Measurements from ENCODE around the gene PALM2AKAP2.

The PALM2AKAP2 gene

GRCh38 chr9:109779711-109780452, at the start of gene PALM2AKAP2:
PALM2AKAP2 (plus strand) TSS chr9:109780198; CDS start chr9:109780489, 291 bp downstream.
- DNase-seq: peak; percentile 57

- DNase-seq: no peak
Observed at GRCh38 chr9:109730228-109730627, 49.8 kb upstream of the PALM2AKAP2 start.

DNA sequence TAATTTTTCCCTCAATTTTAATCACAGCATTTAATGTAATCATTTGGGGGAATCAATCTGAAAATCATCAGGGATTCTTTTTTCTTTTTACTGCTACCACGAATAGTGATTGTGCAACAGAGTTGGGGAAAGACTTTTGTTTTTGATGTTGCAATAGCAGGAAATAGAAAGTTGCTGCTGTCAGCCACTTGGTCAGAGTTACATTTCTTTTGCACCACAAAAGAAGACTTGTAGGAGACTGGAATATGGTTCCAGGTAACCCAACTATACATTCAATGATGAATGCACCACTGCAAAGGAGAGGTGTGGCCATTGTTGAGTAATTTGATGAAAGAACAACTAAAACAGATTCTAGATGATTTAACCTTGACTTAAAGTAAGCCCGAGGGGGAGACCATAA, 46.3 kb upstream of the PALM2AKAP2 start:
- DNase-seq: no peak

DNA sequence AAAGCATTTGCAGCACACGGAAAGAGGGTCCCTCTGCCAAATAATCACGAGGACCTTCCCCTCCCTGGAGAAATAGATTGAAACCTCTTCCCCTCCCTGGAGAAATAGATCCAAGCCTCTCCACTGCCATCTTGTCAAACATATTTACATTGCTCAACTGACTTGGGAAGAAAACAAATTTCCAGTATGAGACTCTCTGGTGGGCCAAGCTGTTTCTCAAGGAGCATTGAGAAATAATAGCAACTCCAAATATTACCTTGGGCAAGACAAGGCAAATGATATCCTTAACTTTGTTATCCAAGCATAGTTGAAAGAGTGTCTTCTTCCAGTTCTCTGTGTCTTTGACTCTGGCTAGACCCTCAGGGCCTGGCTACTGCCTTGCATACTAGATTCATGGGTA, 45.2 kb upstream of the PALM2AKAP2 start:
- DNase-seq: no peak

GRCh38 chr9:109735801-109736200, 44.2 kb upstream of the PALM2AKAP2 start:
- DNase-seq: no peak

GRCh38 chr9:109737295-109737694, 42.7 kb upstream of the PALM2AKAP2 start:
- no peak for DNase-seq

- DNase-seq: no peak
Observed at GRCh38 chr9:109739760-109740159, 40.2 kb upstream of the PALM2AKAP2 start.

- no peak for DNase-seq
Observed at GRCh38 chr9:109742776-109743348, 37.1 kb upstream of the PALM2AKAP2 start.

DNA sequence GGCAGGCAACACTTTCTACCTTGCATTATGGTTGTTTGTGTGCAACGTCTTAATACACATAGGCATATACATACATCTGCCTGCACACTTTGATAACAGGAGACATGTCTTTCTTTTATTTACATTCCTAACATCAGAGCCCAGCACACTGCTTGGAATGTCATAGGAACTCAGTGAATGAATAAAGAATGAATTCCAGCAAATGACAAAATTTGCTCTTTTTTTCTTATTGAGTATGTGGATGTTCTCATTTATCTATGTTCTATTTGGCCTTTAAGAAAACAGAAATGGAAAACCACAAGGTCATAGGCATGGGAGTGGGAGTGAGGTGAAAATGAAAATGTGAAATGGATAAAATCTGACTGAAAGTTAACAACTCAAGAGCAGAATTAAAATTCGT, 36.3 kb upstream of the PALM2AKAP2 start:
- no peak for DNase-seq

DNA sequence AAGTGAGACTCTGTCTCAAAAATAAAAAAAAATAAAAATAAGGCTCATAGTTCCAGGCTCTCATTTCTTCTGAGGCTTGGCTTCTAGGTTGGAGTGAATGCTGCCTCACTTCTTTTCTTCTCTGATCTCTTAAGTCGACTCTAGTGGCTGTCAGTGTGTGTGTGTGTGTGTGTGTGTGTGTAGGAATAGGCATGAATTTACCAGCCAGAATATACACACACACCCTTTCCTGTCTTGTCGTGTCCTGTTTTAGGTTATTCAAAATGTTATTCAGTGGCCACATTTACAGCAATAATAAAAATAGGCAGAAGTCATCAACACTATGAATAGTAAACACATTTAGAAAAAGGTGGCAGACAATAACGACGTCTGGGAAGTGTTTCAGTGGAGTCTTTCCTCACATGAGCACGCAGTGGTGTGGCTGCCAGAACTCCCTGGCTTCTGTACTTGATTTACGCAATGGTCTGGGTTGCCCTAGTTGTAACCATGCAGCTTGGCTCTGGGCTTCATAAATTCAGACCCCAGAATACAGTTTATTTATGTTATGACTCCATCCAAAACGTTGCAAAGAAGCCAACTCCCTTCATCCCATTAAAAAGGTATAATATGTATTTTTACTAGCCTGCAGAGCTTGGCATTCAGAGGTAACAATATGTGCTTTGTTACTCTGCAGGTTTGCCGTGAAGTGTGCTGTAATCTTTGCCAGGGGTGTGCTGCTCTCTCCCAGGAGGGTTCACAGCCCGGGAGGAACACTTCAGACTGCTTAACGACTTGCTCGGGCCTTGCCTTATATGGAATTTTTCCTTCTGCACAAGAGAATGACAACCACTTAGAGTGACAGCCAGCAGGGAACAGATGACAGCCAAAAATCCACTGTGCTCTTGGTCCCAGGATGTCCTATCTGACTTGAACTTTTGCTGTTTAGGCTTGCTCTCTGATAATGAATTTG, 34.4 kb upstream of the PALM2AKAP2 start:
- DNase-seq: peak; percentile 23

DNA sequence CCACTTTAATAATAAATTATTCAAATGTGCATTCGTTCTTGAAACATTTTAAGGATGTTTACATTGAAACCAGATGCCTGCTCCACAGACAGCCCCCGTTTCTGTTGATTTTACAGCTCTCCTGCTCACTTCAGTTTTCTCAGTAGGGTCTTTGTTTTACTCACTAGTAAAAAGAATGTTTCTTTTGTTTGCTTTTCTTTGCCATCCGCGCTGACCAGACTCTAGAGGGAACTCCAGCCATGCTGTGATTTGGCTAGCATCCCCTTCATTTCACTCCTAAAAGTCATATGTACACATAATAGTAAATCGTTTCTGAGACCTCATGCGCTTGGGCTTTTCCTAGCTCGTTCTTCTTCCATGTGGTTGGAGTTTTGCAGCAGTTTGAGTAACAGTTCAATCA, 28.7 kb upstream of the PALM2AKAP2 start:
- no peak for DNase-seq

DNA sequence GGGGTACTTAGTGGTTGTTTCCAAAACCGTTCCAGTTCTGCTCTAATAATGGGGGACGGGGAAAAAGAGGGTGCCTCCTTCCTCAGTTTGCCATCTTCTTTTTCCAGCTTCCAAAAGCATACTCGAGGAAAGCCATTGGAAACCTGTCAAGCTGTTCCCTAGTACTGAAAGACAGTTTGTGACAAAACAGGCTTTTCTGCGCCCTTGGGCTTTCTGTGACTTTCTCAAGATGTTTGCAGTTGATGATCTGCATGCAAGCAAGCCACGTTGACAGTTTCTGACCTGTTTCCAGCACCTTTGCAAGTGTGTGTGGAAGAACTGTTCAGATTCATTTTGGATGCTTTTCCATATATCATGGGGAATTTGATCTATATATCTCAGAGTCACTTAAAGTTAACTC, 26.7 kb upstream of the PALM2AKAP2 start:
- DNase-seq: no peak

GRCh38 chr9:109755040-109755439, 25.0 kb upstream of the PALM2AKAP2 start:
- DNase-seq: no peak

GRCh38 chr9:109759589-109759988, 20.4 kb upstream of the PALM2AKAP2 start:
- no peak for DNase-seq

DNA sequence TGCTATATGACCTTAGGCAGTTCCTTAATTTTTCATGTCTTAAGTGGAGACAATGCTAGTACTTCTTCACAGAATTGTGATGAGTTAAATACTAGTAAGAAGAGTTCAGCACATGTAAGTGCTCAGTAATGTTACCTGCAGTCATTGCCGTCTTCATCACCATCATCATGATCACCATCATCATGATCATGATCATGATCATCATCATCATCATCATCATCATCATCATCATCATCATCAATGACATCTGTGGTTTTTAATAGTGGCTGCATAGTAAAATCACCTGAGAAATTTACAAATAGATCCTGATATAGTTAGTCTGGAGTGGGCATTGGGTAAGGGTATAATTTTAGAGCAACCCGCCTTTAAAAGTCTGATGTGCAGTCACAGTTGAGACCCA, 14.7 kb upstream of the PALM2AKAP2 start:
- DNase-seq: no peak

DNA sequence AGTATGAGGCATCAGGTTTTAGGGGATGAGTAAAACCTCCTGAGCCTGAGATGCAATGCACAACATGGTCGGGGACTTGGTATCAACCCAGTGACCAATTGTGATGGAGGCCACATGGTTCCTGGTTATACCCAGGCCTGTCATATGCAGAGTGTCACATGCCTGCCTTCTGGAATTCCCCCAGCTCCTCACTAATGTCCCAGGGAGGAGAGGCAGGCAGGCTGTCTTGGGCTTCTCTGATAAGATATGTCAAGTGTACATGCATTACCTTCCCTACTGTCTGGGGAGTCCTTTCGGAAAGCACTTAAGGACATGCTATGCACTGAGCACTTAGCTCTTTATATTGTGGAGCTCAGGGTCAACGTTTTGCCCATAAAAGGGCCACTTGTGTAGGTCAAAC, 14.2 kb upstream of the PALM2AKAP2 start:
- no peak for DNase-seq

GRCh38 chr9:109766351-109766750, 13.6 kb upstream of the PALM2AKAP2 start:
- DNase-seq: no peak

- no peak for DNase-seq
Observed at GRCh38 chr9:109767404-109767803, 12.6 kb upstream of the PALM2AKAP2 start.

DNA sequence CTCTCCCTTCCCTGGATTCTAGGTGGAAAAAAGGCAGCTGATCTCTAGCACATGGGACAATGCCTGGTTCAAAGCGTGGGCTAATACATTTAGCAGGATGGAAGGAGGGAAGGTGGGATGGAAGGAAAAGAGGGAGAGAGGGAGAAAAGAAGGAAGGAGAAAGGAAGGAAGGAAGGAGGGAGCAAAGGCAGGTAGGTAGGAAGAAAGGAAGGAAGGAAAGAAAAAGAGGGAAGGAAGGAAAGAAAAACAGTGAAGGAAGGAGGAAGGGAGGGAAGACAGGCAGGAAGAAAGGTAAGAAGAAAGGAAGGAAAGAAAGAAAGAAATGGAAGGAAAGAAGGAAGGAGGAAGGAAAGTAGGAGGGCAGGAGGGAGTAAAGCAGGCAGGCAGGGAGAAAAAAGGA, 12.2 kb upstream of the PALM2AKAP2 start:
- DNase-seq: no peak

GRCh38 chr9:109769250-109769649, 10.7 kb upstream of the PALM2AKAP2 start:
- DNase-seq: no peak

GRCh38 chr9:109770101-109770500, 9.9 kb upstream of the PALM2AKAP2 start:
- no peak for DNase-seq

DNA sequence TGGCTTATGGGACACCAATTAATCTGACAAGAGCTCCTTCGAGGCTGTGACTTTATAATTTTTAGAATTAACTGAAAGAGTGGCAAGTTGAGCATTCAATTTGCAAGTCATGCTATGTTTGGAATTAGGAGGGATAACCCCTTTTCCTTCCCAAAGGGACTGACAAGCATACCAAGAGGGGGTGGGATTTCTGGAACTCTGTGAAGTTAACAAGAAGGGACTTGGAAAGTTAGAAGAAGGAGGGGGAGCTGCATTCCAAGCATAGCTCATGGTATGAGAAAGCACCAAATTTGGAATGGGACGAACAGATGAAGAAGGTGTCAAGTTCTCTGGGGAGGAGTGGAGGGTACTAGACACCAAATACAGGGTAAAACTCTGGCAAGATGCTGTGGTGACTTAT, 8.9 kb upstream of the PALM2AKAP2 start:
- no peak for DNase-seq

- DNase-seq: peak; percentile 13
Observed at GRCh38 chr9:109771796-109772531, 8.0 kb upstream of the PALM2AKAP2 start.
